ENCODE data around the gene SLC39A11. TPM values are rescaled to one million over a fixed set of nuclear protein-coding genes. Genes with fewer than 3 reads are reported as not detected.

The SLC39A11 gene
- total and polyA plus RNA-seq, 12 donors, result 7.0 to 91.4 (median 22.7) TPM

- Histone ChIP-seq H3K4me1 (replicated peaks in 1 of 2) (no peaks in the 10 kb centered on the region), H3K36me3 (replicated peaks in 1 of 2) (no peaks in the 10 kb centered on the region), H3K27me3 (no peaks in the 10 kb centered on the region), H3K9me3 (replicated peaks in 1 of 3) (no peaks in the 10 kb centered on the region), H3K27ac (no peak overlapping the region), H3K4me3 (no peak overlapping the region)
- TF ChIP-seq POLR2A (IDR thresholded peaks at IDR 0.05), result no peak
- TF ChIP-seq, protein P1, sequence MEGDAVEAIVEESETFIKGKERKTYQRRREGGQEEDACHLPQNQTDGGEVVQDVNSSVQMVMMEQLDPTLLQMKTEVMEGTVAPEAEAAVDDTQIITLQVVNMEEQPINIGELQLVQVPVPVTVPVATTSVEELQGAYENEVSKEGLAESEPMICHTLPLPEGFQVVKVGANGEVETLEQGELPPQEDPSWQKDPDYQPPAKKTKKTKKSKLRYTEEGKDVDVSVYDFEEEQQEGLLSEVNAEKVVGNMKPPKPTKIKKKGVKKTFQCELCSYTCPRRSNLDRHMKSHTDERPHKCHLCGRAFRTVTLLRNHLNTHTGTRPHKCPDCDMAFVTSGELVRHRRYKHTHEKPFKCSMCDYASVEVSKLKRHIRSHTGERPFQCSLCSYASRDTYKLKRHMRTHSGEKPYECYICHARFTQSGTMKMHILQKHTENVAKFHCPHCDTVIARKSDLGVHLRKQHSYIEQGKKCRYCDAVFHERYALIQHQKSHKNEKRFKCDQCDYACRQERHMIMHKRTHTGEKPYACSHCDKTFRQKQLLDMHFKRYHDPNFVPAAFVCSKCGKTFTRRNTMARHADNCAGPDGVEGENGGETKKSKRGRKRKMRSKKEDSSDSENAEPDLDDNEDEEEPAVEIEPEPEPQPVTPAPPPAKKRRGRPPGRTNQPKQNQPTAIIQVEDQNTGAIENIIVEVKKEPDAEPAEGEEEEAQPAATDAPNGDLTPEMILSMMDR (IDR thresholded peaks at IDR 0.05), result no peak
- no peak for DNase-seq
- intact Hi-C loops (cut with DNase I), result no loop called here
- WGBS, 4 donors, result 43 to 64% (median 47%) methylated on average over 5 to 6 of the region's 6 CpGs
These were observed 474.9 kb downstream of the SLC39A11 start for GRCh38 chr17:72617557-72617956.

GRCh38 chr17:72616447-72616846 is 476.0 kb downstream of the SLC39A11 start:
- DNase-seq, result no peak
- no peak overlapping the region for H3K4me3 ChIP-seq
- H3K36me3 ChIP-seq (replicated peaks in 1 of 2), result no peaks in the 10 kb centered on the region
- no peaks in the 10 kb centered on the region for H3K27me3 ChIP-seq
- TF ChIP-seq, protein P1 (IDR thresholded peaks at IDR 0.05), result no peak
- TF ChIP-seq POLR2A (IDR thresholded peaks at IDR 0.05), result no peak
- intact Hi-C loops (cut with DNase I), result no loop called here
- H3K9me3 ChIP-seq (replicated peaks in 1 of 3), result no peaks in the 10 kb centered on the region
- H3K27ac ChIP-seq, result no peak overlapping the region
- 58 to 67% (median 63%) methylated on average over 4 of the region's 4 CpGs for WGBS, 4 donors
- H3K4me1 ChIP-seq (replicated peaks in 1 of 2), result no peaks in the 10 kb centered on the region

DNA sequence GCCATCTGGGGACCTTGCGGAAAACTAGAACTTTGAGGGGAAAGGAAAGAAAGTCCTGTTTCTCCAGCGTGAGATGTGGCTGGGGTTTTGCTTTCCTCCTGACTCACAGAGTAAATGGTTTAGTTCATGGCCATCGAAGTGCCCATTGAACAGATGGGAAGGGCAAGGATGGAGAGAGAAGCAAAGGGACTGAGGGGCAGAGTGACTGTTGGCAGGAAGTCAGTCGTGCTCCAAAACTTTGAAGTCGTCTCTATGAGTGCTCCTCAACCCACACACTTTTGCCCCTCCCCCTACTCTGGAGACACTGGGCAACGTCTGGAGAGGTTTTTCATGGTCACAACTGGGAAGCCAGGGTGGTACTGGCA is 476.9 kb downstream of the SLC39A11 start:
- no peak overlapping the region for H3K4me3 ChIP-seq
- H3K4me1 ChIP-seq (replicated peaks in 1 of 2), result no peaks in the 10 kb centered on the region
- no peak overlapping the region for H3K27ac ChIP-seq
- H3K36me3 ChIP-seq (replicated peaks in 1 of 2), result no peaks in the 10 kb centered on the region
- no peaks in the 10 kb centered on the region for H3K27me3 ChIP-seq
- intact Hi-C loops (cut with DNase I), result no loop called here
- WGBS, 4 donors, result 47 to 56% (median 51%) methylated on average over 6 of the region's 6 CpGs
- TF ChIP-seq, protein P1 (IDR thresholded peaks at IDR 0.05), result no peak
- no peak for TF ChIP-seq POLR2A (IDR thresholded peaks at IDR 0.05)
- no peaks in the 10 kb centered on the region for H3K9me3 ChIP-seq (replicated peaks in 1 of 3)
- DNase-seq, result no peak

- intact Hi-C loops (cut with DNase I), result no loop called here
- no peak overlapping the region for H3K27ac ChIP-seq
- no peaks in the 10 kb centered on the region for H3K9me3 ChIP-seq (replicated peaks in 1 of 3)
- H3K27me3 ChIP-seq, result no peaks in the 10 kb centered on the region
- no peaks in the 10 kb centered on the region for H3K36me3 ChIP-seq (replicated peaks in 1 of 2)
- TF ChIP-seq POLR2A (IDR thresholded peaks at IDR 0.05), result no peak
- TF ChIP-seq, protein P1 (IDR thresholded peaks at IDR 0.05), result no peak
- 21 to 25% (median 23%) methylated on average over 20 of the region's 20 CpGs for WGBS, 4 donors
- no peaks in the 10 kb centered on the region for H3K4me1 ChIP-seq (replicated peaks in 1 of 2)
- H3K4me3 ChIP-seq, result no peak overlapping the region
- no peak for DNase-seq
These were observed 477.4 kb downstream of the SLC39A11 start for GRCh38 chr17:72614871-72615626.
